Left renal pelvis (tissue), 4 donors: ENCODE results near the gene CRTC1. TPM values are rescaled to one million over a fixed set of nuclear protein-coding genes. Genes with fewer than 3 reads are reported as not detected.
"Not testable (repeated sequence)": the region's sequence is repeated elsewhere in the genome, so short reads cannot be mapped to it uniquely, and the experiment has no call there.

Experiments
- DNase-seq, 4 donors: peaks; one replicate each; pipeline ENCODE4 v3.0.0-alpha.2; 2013; ENCODE audit warnings: low read depth in 4 of 4, low spot score in 3 of 4
- polyA plus RNA-seq, 4 donors: library from polyadenylated mRNA; unstranded; fragments of 120-200 nt; gene quantifications; one replicate each; pipeline ENCODE4 v1.2.1, GENCODE V29; 2013; ENCODE audit not compliant: insufficient read length in 4 of 4

CRTC1 gene
- polyA plus RNA-seq, 4 donors, result 15.8 to 29.6 (median 17.5) TPM

DNA sequence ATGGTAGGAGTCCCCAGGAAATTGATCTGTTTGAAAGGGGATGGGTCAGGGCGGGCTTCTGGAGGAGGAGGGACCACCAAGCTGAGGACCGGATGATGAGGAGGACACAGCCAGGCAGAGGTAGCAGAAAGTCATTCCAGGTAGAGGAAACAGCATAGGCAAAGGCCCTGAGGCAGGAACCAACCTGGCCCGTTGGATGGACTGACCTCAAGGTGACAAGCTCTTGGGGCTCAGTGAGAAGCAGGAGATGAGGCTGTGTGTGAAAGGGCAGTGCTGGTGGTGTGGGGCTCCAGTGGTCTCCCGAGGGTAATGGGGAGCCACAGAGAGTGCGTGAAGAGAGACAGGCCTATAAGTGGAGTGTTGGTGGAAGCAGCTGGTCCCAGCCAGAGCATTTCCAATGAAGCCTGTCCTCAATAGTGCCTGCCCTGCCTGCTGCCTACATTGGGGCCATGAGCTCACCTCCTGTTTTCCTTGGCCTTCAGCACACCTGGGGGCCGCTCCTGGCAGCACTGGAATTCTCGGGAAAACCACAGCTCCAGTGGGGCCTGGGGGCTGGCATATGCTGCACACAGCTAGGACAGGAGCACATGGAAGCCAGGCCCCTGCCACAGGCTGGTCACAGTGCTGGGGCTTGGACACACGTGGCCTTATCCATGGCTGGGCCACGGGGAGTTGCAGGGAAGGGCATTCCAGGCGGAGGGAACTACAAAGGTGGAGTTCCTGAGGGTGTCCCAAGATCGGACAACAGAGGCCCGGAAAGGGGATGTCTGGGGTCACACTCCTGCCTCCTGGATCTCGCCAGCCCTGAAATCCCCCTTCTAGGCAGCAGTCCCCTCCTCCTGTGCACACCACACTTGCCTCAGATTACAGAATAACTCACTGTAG, 109.9 kb downstream of the CRTC1 start:
- no peak for DNase-seq

DNA sequence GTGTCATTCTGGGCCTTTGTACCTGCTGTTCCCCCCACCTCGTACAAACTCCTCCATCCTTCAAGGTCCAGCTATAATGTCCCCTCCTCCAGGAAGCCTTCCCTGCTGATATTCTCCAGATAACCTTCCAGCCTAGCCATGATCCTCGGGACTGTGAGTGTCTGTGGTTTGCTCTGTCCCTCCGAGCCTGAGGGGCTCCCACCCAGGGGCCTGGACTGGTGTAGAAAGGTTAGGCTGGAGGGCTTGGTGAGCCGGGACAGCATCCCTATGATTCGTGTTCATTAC, 110.5 kb downstream of the CRTC1 start:
- no peak for DNase-seq

DNA sequence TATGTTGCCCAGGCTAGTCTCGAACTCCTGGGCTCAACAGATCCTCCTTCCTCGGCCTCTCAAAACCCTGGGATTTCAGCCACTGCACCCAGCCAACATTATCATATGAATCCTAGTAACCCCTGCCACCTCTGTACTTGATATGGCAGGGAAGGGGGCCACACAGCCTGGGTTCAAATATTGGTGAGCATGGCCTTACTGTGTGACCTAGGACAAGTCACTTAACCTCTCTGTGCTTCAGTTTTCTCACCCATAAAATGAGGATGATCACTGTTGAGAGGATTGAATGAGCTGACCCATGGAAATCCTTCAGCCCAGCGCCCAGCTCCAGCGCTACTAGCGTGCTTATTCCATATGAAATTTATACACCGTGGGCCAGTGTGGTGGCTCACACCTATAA, 111.2 kb downstream of the CRTC1 start:
- no peak for DNase-seq

DNA sequence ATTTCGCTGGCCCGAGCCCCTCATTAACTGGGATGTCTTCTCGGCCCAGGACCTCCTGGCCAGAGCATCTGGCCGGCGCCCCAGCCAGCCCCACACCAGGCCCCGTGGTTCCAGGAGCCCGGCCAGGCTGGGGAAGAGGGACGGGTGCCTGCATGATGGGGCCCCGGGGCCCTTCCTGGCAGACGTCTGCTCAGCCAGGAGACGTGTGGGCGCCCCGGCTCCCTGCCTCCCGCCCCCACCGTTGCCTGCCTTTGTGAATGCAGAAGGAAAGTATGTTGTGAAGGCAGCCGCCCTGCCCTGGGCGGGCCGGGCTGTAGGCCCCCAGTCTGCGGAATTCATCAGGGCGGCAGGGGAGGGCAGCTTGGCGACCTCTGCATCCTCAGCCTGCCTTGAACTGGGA, 112.1 kb downstream of the CRTC1 start:
- DNase-seq, result no peak

DNA sequence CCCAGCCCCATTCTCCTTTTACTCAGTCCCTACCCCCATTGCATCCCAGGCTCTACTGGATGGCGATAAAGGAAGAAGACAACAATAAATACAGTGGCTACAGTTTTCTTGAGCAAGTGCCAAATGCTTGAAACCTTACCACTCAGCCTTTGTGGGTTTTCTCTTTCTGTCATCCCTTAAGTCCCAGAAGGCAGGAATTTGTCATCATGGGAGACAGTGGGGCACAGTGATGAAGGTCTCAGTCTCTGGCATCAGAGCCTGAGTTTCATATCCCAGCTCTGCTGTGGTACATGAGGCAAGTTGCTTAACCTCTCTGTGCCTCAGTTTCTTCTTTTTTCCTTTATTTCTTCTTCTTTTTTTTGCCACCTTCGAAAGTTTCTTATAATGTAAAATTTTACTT, 112.8 kb downstream of the CRTC1 start:
- no peak for DNase-seq

DNA sequence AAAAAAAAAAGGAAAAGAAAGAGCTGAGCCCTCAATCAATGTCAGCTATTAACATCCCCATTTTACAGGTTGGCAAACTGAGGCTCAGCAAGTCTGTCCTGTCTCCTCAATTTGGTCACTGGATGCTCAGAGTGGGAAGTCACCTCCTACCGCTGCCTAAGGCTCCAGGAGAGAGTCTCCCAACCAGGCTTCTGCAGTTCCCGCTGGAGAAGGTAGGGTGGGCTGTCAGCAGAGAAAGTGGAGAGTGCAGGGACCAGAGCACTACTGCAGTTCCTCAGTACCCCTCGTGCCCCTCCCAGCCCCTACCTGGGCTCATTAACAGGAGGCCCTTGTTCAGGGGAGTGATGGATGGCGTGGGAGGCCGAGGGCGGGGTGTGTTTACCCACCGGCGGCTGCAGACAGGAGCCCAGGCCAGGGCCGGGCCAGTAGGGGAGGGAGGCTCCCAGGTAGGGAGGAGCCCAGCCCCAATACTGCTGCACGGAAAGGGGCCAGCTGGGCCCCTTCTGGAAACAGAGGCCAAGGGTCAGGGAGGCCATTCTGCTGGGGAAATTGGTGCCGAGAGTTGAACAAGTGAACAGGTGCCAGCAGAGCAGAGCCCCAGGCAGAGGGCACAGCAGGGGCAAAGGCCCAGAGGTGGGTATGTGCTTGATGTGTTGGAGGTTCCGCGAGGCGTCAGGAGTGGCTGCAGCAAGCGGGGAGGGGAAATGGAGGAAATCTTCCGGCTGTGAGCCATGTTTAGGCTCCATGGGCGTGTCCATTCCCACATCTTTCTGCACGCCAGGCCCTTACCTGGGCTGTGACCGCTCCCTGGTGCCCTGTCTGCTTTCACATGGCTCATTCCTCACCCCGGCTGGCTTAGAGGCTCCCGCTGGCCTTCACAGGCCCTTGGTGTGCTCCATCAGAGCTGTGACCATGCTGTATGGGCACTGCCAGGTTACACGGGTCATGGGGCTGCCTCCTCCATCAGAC, 115.2 kb downstream of the CRTC1 start:
- no peak for DNase-seq

DNA sequence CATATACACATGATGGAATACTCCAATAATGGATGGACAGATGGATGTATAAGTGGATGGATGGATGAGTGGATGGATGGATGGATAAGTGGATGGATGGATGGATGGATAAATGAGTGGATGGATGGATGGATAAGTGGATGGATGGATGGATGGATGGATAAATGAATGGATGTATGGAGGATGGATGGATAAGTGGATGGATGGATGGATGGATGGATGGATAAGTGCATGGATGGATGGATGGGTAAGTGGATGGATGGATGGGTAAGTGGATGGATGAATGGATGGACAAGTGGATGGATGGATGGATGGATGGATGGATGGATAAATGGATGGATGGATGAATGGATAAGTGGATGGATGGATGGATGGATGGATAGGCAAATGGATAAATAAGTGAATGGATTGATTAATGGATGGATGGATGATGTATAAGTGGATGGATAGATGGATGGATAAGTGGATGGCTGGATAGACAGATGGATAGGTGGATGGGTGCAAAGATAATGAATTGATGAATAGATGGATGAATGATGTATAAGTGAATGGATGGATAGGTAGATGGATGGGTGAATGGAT, 116.0 kb downstream of the CRTC1 start:
- DNase-seq, result no peak

DNA sequence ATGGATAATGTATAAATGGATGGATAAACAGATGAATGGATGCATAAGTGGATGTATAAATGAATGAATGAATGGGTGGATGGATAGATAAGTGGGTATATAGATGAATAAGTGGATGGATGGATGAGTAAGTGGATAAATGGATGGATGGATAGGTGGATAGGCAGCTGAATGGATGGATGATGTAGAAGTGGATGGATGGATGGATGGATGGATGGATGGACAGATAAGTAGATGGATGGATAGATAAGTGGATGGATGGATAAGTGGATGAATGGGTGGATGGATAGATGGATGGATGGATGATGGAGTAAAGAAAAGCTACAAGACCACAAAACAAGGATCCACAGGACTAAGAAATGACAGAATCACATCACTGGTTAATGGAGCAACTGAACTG, 116.6 kb downstream of the CRTC1 start:
- no peak for DNase-seq

DNA sequence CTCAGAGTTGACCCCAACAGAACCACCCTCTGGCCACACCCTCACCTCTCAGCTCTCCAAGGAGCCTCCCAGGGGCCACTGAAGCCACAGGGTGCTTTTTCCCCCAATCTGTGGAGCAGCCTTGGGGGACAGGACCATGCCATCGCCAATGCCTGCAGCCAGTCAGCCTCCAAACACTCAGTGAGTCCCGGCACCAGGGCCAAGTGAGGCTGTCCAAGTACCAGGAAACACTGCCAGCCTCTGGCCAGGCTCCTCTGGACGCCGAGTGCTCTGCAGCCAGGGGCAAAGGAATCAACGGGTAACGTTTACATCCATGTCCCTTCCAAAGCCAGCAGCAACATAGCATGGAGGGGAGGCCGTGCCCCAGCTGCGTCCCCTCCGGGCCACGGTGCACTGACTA, 117.2 kb downstream of the CRTC1 start:
- DNase-seq, result no peak

DNA sequence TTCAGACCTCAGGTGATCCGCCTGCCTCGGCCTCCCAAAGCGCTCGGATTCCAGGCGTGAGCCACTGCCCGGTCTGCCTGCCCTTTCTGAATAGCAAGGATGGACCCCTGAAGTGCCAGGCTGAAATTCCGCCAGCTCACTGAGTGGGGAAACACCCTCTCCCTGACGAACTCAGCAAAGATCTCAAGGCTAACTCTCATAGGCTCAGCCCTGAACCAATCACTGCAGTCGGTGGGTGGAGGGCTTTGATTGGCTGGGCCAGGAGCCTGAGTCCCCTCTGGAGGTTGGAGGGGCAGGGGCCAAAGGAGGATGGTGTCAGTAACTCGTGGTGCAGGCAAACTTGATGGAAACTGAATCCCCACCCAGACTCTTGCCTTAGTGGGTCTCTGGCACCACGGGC, 118.9 kb downstream of the CRTC1 start:
- DNase-seq, result no peak

DNA sequence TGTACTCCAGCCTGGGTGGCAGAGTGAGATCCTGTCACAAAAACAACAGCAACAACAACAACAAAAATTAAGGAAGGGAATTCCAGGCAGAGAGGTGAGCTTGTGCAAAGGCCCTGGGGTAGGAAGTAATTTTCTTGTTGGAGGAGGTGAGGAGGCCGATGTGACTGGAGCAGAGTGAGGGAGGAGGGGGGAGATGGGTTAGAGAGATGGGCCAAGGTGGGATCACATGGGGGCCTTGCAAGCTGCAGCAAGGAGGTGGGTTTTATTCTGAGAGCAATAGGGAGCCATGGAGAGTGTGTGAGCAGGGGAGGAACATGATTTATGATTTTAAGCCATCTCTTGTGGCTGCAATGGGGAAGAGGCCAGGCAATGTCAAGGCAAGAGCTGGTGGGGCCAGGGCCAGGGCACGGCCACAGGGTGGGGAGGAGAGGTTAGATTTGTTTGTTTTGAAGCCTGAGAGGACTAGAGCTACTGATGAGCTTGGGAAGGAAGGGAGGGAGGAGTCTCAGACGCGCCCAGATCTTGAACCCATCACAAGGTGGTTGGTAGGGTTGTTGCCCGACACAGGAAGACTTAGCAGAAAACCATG, 120.2 kb downstream of the CRTC1 start:
- DNase-seq, result no peak

DNA sequence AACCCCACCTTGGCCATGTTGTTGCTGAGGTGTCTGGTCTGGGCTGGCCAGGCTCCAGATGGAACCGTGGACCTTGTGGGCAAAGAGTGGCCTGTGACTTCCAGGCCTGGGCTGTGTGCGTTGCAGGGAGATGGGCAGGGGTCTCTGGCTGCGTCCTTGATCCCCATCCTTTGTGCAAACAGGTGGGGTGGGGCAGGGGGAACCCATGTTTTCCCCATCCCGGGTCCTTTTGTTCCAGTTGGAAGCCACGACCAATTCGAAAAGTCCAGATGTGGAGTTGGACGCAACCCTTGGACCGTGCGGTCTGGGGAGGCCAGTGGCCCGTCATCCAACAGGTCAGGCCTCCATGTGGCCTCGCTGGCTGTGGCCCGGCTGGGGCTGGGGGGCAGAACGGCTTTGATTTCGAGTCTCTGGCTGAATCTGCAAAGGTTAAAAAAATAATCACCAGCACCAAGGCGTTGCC, 120.7 kb downstream of the CRTC1 start:
- no peak for DNase-seq

DNA sequence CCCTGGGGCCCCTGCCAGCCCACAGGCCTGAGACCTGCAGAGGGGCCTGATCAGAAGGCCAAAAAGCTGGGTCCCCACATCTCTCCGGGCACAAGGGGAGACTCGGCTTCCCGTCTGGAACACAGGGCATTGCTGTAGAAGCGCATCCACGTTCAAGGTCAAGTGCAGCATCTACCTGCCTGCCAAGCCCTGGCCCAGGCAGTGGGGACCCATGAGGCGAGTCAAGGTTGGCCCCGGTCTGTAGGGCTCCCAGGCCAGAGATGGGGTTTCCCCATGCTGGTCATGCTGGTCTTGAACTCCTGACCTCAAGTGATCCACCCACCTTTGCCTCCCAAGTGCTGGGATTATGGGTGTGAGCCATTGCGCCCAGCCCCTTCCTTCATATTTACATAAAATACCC, 121.2 kb downstream of the CRTC1 start:
- no peak for DNase-seq

DNA sequence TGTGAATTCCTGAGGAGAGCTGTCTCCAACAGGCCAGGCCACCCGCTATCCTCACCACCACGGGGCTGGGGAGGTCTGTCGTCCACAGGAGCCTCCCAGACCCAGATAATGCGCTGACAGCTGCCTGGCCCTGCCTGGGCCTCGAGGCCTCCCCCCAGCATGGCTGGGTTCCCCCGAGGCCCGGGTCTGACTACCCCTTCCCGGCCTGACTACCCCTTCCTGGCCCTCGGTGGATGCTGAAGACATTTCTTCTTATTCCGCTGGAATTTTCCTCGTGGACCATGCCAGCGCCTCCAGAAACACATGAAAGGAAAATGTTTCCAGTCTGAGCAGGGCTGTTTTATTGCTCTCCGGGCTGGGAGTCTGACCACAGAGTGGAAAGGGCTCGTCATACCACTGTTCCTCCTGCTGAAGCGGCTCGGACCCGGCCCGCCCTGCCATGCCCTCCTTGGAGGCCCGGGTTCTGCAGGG, 124.4 kb downstream of the CRTC1 start:
- no peak for DNase-seq

DNA sequence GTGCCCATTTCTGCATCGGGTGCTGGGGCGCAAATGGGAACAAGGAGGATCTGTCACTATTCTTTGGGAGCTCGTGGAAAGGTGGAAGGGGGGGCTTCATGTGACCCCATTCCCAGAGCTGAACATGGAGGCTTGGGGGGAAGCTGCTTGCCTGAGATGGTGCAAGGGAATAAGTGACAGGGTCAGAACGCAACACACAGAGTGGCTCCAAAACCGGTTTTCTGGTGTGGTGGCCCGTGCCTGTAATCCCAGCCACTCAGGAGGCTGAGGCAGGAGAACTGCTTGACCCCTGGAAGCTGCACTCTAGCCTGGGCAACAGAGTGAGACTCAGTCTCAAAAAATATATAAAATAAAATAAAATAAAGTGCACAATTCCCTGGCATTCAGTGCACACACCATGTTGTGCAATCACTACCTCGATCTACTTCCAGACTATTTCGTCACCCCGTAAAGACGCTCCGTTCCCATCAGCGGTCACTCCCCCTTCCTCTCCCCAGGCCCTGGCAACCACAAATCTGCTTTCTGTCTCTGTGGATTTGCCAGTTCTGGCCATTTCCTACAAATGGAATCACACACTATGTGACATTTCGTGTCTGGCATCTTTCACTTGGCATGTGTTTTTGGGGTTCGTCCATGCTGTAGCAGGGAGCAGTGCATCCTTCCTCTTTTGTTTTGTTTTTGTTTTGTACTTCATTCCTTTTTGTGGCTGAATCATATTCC, 125.8 kb downstream of the CRTC1 start:
- no peak for DNase-seq

DNA sequence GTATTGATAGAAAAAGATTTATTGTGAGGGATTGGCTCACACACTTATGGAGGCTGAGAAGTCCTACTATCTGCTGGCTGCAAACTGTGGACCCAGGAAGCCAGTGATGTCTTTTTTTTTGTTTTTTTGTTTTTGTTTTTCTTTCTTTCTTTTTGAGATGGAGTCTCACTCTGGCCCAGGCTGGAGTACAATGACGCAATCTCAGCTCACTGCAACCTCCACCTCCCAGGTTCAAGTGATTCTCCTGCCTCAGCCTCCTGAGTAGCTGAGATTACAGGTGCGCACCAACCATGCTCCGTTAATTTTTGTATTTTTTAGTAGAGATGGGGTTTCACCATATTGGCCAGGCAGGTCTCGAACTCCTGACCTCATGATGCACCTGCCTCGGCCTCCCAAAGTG, 128.2 kb downstream of the CRTC1 start:
- not testable (repeated sequence) for DNase-seq

DNA sequence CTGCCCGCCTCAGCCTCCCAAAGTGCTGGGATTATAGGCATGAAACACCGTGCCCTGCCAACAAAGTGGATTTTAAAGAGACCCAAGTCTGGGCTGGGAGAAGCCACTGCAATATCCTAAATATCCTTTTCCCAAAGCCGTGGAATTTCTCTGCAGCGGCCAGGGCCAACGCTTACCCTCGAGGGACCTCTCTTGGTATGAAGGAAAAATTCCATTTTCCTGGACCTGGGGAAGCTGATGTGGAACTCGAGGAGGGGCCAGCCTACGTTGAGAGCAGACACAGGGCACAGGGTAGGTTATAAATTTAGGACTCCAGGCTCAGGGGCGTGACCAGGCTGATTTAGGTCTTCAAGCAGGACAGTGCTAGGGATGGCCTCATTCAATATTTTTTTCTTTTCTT, 130.6 kb downstream of the CRTC1 start:
- no peak for DNase-seq

DNA sequence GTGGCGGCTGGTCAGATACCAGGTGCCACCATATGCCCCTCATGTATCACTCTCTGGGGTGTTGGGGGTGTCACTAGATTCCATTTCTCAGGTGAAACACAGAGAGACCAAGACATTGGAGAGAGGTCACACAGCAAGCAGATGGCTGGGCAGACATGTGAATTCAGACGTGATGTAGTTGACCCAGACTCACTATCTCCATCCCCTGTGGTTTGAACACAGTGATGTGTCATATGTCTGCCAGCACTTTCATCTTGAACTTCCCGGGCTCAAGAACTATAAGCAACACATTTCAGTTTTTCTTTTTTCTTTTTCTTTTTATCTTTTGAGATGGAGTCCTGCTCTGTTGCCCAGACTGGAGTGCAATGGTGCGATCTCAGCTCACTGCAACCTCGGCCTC, 132.2 kb downstream of the CRTC1 start:
- no peak for DNase-seq

DNA sequence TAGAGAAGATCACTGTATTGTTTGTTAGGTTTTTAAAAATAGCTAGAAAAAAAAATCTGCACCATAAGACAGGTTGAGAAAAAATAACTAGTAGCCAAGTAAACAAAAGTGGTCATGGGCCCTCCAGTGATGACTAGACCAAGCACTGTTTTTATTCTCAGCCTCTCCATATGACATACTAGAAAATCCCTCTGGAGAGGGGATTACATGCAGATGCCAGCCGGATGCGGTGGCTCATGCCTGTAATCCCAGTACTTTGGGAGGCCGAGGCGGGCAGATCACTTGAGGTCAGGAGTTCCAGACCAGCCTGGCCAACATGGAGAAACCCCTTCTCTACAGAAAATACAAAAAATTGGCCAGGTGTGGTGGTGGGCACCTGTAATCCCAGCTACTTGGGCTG, 133.2 kb downstream of the CRTC1 start:
- not testable (repeated sequence) for DNase-seq

DNA sequence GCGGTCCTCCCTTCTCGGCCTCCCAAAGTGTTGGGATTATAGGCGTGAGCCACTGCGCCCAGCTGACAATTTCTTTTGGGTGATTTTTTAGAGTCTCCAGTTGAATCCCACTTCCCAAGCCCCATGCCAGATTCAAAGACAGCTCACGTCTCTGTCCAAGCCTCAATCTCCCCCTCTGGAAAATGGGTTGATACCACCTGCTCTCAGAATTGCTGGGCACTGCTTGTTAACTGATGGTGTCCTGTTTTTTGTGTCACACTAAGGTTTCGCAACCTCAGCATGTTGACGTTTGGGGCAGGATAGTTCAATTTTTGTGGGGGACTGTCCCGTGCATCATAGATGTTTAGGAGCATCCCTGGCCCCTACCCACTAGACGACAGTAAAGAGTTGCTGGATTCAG, 134.1 kb downstream of the CRTC1 start:
- no peak for DNase-seq
